Endodermal cell (in vitro differentiated cells): ENCODE results near the gene NR6A1. TPM values are rescaled to one million over a fixed set of nuclear protein-coding genes. Genes with fewer than 3 reads are reported as not detected.

ENCODE experiments used
- DNase-seq: peaks from one replicate; pipeline ENCODE4 v3.0.0-alpha.2; 2017
- H3K27ac ChIP-seq: 2 replicates; pipeline ENCODE4 v1.5.1; 2013; ENCODE audit warnings: mild to moderate bottlenecking, low read depth, low read length, moderate library complexity
- H3K27me3 ChIP-seq: 2 replicates; pipeline ENCODE4 v1.6.1; 2013; ENCODE audit warnings: mild to moderate bottlenecking, low read length, moderate library complexity; ENCODE audit not compliant: insufficient read depth, control insufficient read depth, poor library complexity, severe bottlenecking
- H3K36me3 ChIP-seq: 2 replicates; pipeline ENCODE4 v1.7.0; 2013; ENCODE audit warnings: mild to moderate bottlenecking, low read length, moderate library complexity; ENCODE audit not compliant: control insufficient read depth, insufficient read depth
- H3K4me1 ChIP-seq: one replicate; pipeline ENCODE4 v1.7.0; 2013; ENCODE audit warnings: low read length; ENCODE audit not compliant: control insufficient read depth, insufficient read depth
- H3K4me3 ChIP-seq: 2 replicates; pipeline ENCODE4 v1.5.1; 2013; ENCODE audit warnings: mild to moderate bottlenecking, low read length, moderate library complexity
- H3K9ac ChIP-seq: 2 replicates; pipeline ENCODE4 v1.6.1; 2013; ENCODE audit warnings: mild to moderate bottlenecking, low read length, moderate library complexity; ENCODE audit not compliant: poor library complexity, severe bottlenecking; ENCODE audit errors: extremely low read depth
- H3K9me3 ChIP-seq: 2 replicates; pipeline ENCODE4 v1.6.1; 2013; ENCODE audit warnings: mild to moderate bottlenecking, low read length, moderate library complexity; ENCODE audit not compliant: control insufficient read depth
- H3K27ac Mint-ChIP-seq: 2 replicates; pipeline ENCODE4 v1.8.0; 2020; ENCODE audit warnings: mixed read lengths
- H3K27me3 Mint-ChIP-seq: 2 replicates; pipeline ENCODE4 v1.8.0; 2021; ENCODE audit warnings: mild to moderate bottlenecking, mixed read lengths; ENCODE audit not compliant: insufficient read depth
- H3K36me3 Mint-ChIP-seq: 2 replicates; pipeline ENCODE4 v1.8.0; 2020; ENCODE audit warnings: low read depth, mixed read lengths
- H3K4me1 Mint-ChIP-seq: 2 replicates; pipeline ENCODE4 v1.8.0; 2020; ENCODE audit warnings: mixed read lengths
- H3K4me3 Mint-ChIP-seq: 2 replicates; pipeline ENCODE4 v1.8.0; 2020; ENCODE audit warnings: mild to moderate bottlenecking, moderate library complexity, mixed read lengths
- H3K9me3 Mint-ChIP-seq: 2 replicates; pipeline ENCODE4 v1.8.0; 2020; ENCODE audit warnings: mild to moderate bottlenecking, mixed read lengths
- WGBS, 2 experiments: methylation state at CpG; one replicate each; pipeline versions ENCODE4 v1.1.5 to v1.1.7; 2013; ENCODE audit warnings: missing lambda C conversion rate in 2 of 2, mixed read lengths in 1 of 2; ENCODE audit not compliant: insufficient coverage in 1 of 2, insufficient read length in 1 of 2; 5-methylcytosine and 5-hydroxymethylcytosine counted together
- total RNA-seq, 2 donors: library from RNA; stranded (reverse); fragmentation: NEBNext Ultra II Directional in 1 of 2; extraction: Animal tissue kit (Norgen Biotek cat#: 25700) in 1 of 2; gene quantifications; 2 replicates in 1 of 2; 3 replicates in 1 of 2; pipeline ENCODE4 v1.2.1, GENCODE V29; 2021
- TF ChIP-seq, protein P1 (sequence below): fragments of 200-600 bp; sonication (generic); conservative IDR thresholded peaks from 2 replicates; pipeline ENCODE4 v1.5.0; 2021; ENCODE audit warnings: antibody characterized with exemption, mild to moderate bottlenecking

NR6A1 gene
- total RNA-seq, 2 donors from 2014 or later, result 168 to 206 TPM

DNA sequence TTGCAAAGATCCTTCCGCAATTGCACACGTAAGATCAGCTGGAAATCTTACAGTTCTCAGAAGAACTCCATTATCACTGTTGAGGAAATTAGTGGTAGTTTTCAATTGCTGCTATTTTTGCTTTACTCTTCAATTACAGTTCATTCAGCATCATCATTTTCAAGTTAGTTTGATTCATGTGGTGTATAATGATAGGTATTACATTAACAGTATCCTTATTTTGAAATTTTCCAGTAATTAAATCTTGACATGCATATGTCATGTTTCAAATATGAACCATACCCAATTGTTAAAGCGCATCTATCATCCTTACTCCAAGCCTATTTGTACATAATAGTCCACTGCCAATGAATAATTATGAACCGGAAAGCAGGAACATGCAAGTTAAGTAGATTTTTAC lies 60.3 kb downstream of the NR6A1 start:
- Histone ChIP-seq H3K4me1 (no peaks in the 10 kb centered on the region), H3K9me3 (peaks cover 20% of the 10 kb centered on the region), H3K4me3 (no peak overlapping the region), H3K9ac (no peak overlapping the region), H3K27ac (no peak overlapping the region), H3K27me3 (no peaks in the 10 kb centered on the region), H3K36me3 (peaks cover 18% of the 10 kb centered on the region)
- Mint-ChIP-seq H3K9me3 (peaks cover 6% of the 10 kb centered on the region), H3K27me3 (no peaks in the 10 kb centered on the region), H3K27ac (no peak overlapping the region), H3K4me3 (no peak overlapping the region), H3K4me1 (peaks cover 23% of the 10 kb centered on the region), H3K36me3 (peaks cover 17% of the 10 kb centered on the region)
- TF ChIP-seq, protein P1, sequence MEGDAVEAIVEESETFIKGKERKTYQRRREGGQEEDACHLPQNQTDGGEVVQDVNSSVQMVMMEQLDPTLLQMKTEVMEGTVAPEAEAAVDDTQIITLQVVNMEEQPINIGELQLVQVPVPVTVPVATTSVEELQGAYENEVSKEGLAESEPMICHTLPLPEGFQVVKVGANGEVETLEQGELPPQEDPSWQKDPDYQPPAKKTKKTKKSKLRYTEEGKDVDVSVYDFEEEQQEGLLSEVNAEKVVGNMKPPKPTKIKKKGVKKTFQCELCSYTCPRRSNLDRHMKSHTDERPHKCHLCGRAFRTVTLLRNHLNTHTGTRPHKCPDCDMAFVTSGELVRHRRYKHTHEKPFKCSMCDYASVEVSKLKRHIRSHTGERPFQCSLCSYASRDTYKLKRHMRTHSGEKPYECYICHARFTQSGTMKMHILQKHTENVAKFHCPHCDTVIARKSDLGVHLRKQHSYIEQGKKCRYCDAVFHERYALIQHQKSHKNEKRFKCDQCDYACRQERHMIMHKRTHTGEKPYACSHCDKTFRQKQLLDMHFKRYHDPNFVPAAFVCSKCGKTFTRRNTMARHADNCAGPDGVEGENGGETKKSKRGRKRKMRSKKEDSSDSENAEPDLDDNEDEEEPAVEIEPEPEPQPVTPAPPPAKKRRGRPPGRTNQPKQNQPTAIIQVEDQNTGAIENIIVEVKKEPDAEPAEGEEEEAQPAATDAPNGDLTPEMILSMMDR, result no peak
- no peak for DNase-seq
- WGBS, 2 experiments, result 93% methylated on average over 4 of the region's 4 CpGs; no CpG with 5 or more reads in 1 of the 2 experiments

DNA sequence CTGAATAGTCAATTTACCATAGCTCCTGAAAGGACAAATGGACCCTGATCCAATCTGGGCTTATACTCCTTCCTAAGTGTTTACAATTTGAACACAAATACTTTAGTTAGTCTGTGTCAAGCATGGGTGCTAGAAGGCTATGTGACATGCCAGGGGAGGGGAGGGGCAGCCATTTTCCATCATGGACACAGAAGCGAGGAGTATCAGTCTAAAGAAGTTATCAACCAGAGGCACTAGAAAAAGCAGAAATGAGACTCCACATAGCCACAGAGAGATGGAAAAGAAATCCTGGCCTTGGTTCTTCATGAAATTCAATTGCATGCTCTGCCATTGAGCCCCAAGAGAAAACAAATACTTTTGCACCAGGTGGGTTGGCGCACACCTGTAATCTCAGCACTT lies 61.8 kb downstream of the NR6A1 start:
- Histone ChIP-seq H3K27me3 (no peaks in the 10 kb centered on the region), H3K4me1 (no peaks in the 10 kb centered on the region), H3K9ac (no peak overlapping the region), H3K36me3 (peaks cover 12% of the 10 kb centered on the region), H3K4me3 (no peak overlapping the region), H3K27ac (no peak overlapping the region), H3K9me3 (peaks cover 29% of the 10 kb centered on the region)
- peaks cover 9% of the 10 kb centered on the region for H3K9me3 Mint-ChIP-seq
- H3K36me3 Mint-ChIP-seq, result peaks cover 12% of the 10 kb centered on the region
- H3K4me1 Mint-ChIP-seq, result peaks cover 23% of the 10 kb centered on the region
- no peaks in the 10 kb centered on the region for H3K27me3 Mint-ChIP-seq
- no peak overlapping the region for H3K27ac Mint-ChIP-seq
- WGBS, 2 experiments, result 100% methylated on average over 2 of the region's 2 CpGs
- TF ChIP-seq, protein P1, result no peak
- no peak for DNase-seq
- no peak overlapping the region for H3K4me3 Mint-ChIP-seq

DNA sequence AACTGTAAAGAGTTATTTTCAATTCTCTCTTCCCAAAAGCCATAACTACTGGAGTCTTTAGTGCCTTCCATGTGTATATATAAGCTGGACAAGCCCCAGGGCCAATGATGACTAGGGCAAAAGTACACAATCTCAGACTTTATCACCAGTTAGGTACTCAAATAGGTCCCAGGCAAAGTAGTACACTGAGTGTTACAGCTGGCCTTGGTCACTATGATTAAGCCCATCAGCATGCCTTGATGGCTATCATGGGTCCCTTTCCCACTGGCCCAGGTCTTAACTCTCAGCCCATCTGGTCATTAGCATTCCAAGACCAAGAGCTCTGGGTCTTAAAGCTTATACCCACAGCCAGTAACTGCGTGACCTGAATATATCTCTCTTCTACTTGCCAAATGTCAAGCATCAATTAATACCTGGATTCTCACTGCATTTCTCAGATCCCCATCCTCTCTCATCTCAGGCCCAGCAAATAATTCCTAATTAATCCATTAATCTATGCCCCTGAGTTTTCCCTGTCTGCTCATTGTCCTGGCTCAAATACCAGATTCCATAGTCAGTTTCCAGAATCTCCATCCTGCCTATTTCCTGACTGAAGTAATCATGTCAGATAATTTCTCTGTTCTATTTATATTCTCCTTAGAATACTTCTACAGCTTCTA lies 62.3 kb downstream of the NR6A1 start:
- no peak overlapping the region for H3K9ac ChIP-seq
- no peak overlapping the region for H3K4me3 Mint-ChIP-seq

More for the DNA sequence above, 62.3 kb downstream of the NR6A1 start:
- Histone ChIP-seq H3K4me1 (no peaks in the 10 kb centered on the region), H3K9me3 (peaks cover 34% of the 10 kb centered on the region), H3K27me3 (no peaks in the 10 kb centered on the region), H3K4me3 (no peak overlapping the region), H3K27ac (no peak overlapping the region), H3K36me3 (peaks cover 10% of the 10 kb centered on the region)
- H3K9me3 Mint-ChIP-seq, result peaks cover 13% of the 10 kb centered on the region
- peaks cover 17% of the 10 kb centered on the region for H3K36me3 Mint-ChIP-seq
- H3K27me3 Mint-ChIP-seq, result no peaks in the 10 kb centered on the region
- 80 to 94% methylated on average over 1 of the region's 1 CpG for WGBS, 2 experiments
- TF ChIP-seq, protein P1, result no peak
- no peak overlapping the region for H3K27ac Mint-ChIP-seq
- DNase-seq, result no peak
- H3K4me1 Mint-ChIP-seq, result peaks cover 23% of the 10 kb centered on the region
